ENCODE data around the gene CEBPG.

- no peak for TF ChIP-seq EZH2 (IDR thresholded peaks at IDR 0.05)
- no peak for TF ChIP-seq POLR2AphosphoS5 (IDR thresholded peaks at IDR 0.05; ENCODE audit: borderline replicate concordance, low read depth, low read length)
- no peak for TF ChIP-seq FOXP2 (optimal IDR thresholded peaks at IDR 0.05; ENCODE audit: control extremely low read depth, extremely low read length, insufficient read depth)
These were observed 31.7 kb downstream of the CEBPG start for GRCh38 chr19:33405254-33405552.
